Vagina (tissue), 2 donors: ENCODE data around the gene CCDC27. TPM values are rescaled to one million over a fixed set of nuclear protein-coding genes. Genes with fewer than 3 reads are reported as not detected.

Experiments
- DNase-seq, 2 donors: peaks; one replicate each; pipeline ENCODE4 v3.0.0-alpha.2; 2017; ENCODE audit errors: extremely low spot score in 2 of 2
- H3K27ac ChIP-seq: fragments of 200-600 bp; sonication (generic); one replicate; pipeline ENCODE4 v1.5.1; 2019
- H3K27me3 ChIP-seq: fragments of 200-600 bp; sonication (generic); one replicate; pipeline ENCODE4 v1.5.1; 2019
- H3K36me3 ChIP-seq, 2 donors: fragments of 200-600 bp; sonication (generic); one replicate each; pipeline ENCODE4 v1.5.1; 2017 to 2019
- H3K4me1 ChIP-seq: fragments of 200-600 bp; sonication (generic); one replicate; pipeline ENCODE4 v1.5.1; 2019
- H3K4me3 ChIP-seq, 2 donors: fragments of 200-600 bp; sonication (generic); 1 replicate in 1 of 2; 2 replicates in 1 of 2; pipeline ENCODE4 v1.5.1; 2016 to 2019
- H3K9me3 ChIP-seq: fragments of 200-600 bp; sonication (generic); one replicate; pipeline ENCODE4 v1.5.1; 2019
- POLR2A ChIP-seq, 2 donors: fragments of 450-650 bp; IDR thresholded peaks; one replicate each; pipeline ENCODE4 v1.6.1; 2017; ENCODE audit warnings: antibody characterized with exemption in 2 of 2, mild to moderate bottlenecking in 2 of 2, moderate library complexity in 2 of 2
- POLR2AphosphoS5 ChIP-seq, 2 donors: sonication (generic); formaldehyde crosslinking; IDR thresholded peaks; one replicate each; pipeline ENCODE4 v1.9.0; 2017; ENCODE audit warnings: antibody characterized with exemption in 2 of 2, mild to moderate bottlenecking in 2 of 2, low read depth in 1 of 2; ENCODE audit not compliant: insufficient read depth in 1 of 2
- intact Hi-C: fragments of 100-400 bp; cut with DNase I; formaldehyde crosslinking; loops from one replicate; pipeline ENCODE4 v1.15.1; 2023
- total RNA-seq: library from RNA; depleted of rRNA; stranded (reverse); fragments of >200 nt; gene quantifications from one replicate; pipeline ENCODE4 v1.2.3, GENCODE V29; 2016
- TF ChIP-seq, protein P1 (sequence below), 3 experiments: fragments of 450-650 bp in 2 of 3; fragments of 200-600 bp in 1 of 3; sonication (generic) in 1 of 3; IDR thresholded peaks; one replicate each; pipeline ENCODE4 v1.5.1; 2017 to 2019; ENCODE audit warnings: antibody characterized with exemption in 3 of 3, mild to moderate bottlenecking in 2 of 3, moderate library complexity in 2 of 3

CCDC27 gene
- total RNA-seq, 1 donor from 2014 or later = not detected

DNA sequence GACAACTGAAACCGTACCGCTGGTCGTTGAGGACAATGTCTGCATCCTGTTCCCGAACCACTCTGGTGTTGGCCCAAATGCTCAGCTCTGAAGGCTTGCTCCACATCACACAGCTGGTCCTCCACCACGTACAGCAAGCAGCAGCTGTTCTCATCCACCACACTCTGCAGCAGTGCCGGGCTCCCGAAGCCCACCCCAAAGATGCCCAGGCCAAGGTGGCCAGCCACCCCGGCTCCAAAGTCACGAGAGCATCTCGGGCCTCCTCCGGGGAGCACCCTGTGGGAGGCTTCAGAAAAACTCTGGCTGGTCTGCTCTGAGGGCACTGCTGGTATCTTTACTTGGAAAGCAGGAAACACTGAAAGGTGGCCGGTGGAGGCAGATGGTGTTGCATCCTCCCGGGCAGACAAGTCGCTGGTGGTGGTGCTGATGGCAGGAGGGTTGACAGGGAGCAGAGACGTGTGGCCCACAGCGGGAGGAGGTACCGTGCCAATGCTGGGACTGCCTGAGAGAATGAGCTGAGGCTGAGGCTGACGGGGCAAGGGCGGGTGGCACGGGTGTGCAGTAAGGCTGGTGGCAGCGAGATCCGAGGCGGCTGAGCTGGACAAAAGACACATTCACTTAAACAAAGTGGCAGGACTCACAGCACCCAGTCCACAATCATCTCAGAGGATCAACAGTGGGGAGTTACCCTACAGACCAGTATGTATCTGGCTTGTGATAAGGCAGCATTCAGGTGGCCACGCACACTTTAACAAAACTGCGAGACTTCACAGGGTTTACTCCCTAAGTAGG, 6.5 kb upstream of the CCDC27 start:
- Histone ChIP-seq H3K27me3 (no peaks in the 10 kb centered on the region), H3K4me3 (peak overlapping the region in 1 of 2 donors; percentile 85), H3K27ac (no peak overlapping the region), H3K4me1 (peaks cover 32% of the 10 kb centered on the region), H3K9me3 (no peaks in the 10 kb centered on the region), H3K36me3 (peaks cover 0 to 20% of the 10 kb centered on the region in 2 donors)
- DNase-seq = no peak
- intact Hi-C loops = no loop called here
- TF ChIP-seq, protein P1, sequence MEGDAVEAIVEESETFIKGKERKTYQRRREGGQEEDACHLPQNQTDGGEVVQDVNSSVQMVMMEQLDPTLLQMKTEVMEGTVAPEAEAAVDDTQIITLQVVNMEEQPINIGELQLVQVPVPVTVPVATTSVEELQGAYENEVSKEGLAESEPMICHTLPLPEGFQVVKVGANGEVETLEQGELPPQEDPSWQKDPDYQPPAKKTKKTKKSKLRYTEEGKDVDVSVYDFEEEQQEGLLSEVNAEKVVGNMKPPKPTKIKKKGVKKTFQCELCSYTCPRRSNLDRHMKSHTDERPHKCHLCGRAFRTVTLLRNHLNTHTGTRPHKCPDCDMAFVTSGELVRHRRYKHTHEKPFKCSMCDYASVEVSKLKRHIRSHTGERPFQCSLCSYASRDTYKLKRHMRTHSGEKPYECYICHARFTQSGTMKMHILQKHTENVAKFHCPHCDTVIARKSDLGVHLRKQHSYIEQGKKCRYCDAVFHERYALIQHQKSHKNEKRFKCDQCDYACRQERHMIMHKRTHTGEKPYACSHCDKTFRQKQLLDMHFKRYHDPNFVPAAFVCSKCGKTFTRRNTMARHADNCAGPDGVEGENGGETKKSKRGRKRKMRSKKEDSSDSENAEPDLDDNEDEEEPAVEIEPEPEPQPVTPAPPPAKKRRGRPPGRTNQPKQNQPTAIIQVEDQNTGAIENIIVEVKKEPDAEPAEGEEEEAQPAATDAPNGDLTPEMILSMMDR (IDR thresholded peaks at IDR 0.05) = no peak
- no peak for TF ChIP-seq POLR2AphosphoS5 (IDR thresholded peaks at IDR 0.05; ENCODE audit: insufficient read depth in 1 of 2, low read depth in 1 of 2)
- TF ChIP-seq POLR2A (IDR thresholded peaks at IDR 0.05) = no peak

DNA sequence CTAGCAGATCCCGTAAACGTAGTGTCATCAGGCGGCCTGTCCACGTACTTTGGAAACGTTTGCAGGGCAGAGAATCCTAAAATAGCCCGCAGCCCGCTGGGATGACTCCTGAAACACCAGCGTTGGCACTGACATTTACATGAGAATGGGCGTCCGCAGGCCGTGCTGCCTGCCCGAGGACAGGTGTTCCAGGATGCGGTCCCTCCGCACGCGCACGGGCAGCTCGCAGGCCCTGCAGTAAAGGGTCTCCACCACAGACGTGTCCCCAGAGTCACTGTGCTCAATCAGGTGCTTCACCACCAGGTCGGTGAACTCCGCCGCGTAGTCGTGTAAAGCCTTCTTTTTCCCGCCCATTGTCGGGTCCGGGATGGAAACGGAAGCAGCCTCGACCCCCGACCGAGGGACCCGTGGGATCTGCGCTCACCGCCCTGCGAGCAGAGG, 5.8 kb upstream of the CCDC27 start:
- intact Hi-C loops = no loop called here
- Histone ChIP-seq H3K9me3 (no peaks in the 10 kb centered on the region), H3K27me3 (no peaks in the 10 kb centered on the region), H3K36me3 (peaks cover 0 to 18% of the 10 kb centered on the region in 2 donors), H3K4me1 (peaks cover 32% of the 10 kb centered on the region), H3K4me3 (peak overlapping the region; percentile 72 to 85), H3K27ac (no peak overlapping the region)
- DNase-seq = no peak
- TF ChIP-seq, protein P1 (IDR thresholded peaks at IDR 0.05) = no peak
- TF ChIP-seq POLR2AphosphoS5 (IDR thresholded peaks at IDR 0.05; ENCODE audit: insufficient read depth in 1 of 2, low read depth in 1 of 2) (no peak), POLR2A (IDR thresholded peaks at IDR 0.05) (no peak)

DNA sequence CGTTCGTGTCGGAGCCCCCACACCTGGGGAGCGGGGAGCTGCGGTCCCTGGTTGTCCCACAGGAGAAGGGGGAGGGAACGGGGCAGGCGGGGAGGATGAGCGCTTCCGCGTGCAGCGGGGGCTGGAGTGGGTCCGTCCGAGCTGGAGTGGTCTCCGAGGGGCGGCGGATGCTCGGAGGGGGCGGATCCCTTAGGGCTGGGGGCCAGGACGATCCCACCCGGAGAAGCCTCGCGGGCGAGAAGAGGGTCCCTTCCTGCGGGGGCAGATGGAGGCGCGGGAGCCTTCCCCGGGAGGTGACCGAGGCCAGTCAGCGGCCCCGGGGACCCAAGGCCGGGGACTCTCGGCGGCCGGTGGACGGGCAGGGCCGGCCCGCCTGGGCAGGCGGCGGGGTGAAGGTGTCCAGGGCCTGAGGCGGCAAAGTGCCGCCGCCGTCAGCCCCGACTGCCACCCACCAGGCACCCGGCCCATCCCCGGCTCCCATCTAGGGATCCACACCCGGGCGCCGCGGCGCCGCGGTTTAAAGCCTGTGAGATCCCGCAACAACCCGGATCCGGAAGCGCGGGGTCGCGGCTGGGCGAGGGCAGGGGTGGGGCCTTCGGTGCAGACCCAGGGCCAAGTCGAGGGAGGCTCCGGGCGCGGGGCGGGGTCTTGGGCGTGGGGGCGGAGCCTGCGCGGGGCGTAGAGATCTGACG, 5.3 kb upstream of the CCDC27 start:
- H3K9me3 ChIP-seq = no peaks in the 10 kb centered on the region
- intact Hi-C loops = no loop called here
- no peak for DNase-seq
- H3K27me3 ChIP-seq = no peaks in the 10 kb centered on the region
- H3K36me3 ChIP-seq = peaks cover 0 to 12% of the 10 kb centered on the region in 2 donors
- H3K4me1 ChIP-seq = peaks cover 32% of the 10 kb centered on the region
- peak overlapping the region; percentile 72 to 85 for H3K4me3 ChIP-seq
- H3K27ac ChIP-seq = peak overlapping the region; percentile 35
- TF ChIP-seq, protein P1 (IDR thresholded peaks at IDR 0.05) = no peak
- TF ChIP-seq POLR2A (IDR thresholded peaks at IDR 0.05) = peak in 1 of 2 donors; percentile 16
- peak in 1 of 2 donors; percentile 32 for TF ChIP-seq POLR2AphosphoS5 (IDR thresholded peaks at IDR 0.05; ENCODE audit: insufficient read depth in 1 of 2, low read depth in 1 of 2)

DNA sequence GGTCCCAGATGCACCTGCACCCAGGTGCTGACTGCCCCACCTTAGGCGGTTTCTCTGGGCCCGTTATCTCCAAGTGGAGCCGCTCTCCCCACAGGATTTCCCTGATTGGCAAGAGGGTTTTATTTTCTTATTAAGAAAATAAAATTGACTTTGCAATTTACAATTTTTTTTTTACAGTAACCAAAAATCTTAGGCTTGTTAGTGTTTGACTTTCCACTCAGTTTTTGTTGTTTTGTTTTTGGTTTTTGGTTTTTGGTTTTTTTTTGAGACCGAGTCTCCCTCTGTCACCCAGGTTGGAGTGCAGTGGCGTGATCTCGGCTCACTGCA, 4.8 kb upstream of the CCDC27 start:
- Histone ChIP-seq H3K9me3 (no peaks in the 10 kb centered on the region), H3K4me1 (peaks cover 32% of the 10 kb centered on the region), H3K36me3 (peaks cover 0 to 7% of the 10 kb centered on the region in 2 donors), H3K27me3 (no peaks in the 10 kb centered on the region), H3K4me3 (peak overlapping the region; percentile 72 to 85), H3K27ac (peak overlapping the region; percentile 35)
- intact Hi-C loops = no loop called here
- no peak for TF ChIP-seq POLR2AphosphoS5 (IDR thresholded peaks at IDR 0.05; ENCODE audit: insufficient read depth in 1 of 2, low read depth in 1 of 2)
- TF ChIP-seq POLR2A (IDR thresholded peaks at IDR 0.05) = no peak
- TF ChIP-seq, protein P1 (IDR thresholded peaks at IDR 0.05) = no peak
- DNase-seq = no peak
